ENCODE data around the gene HMHB1.

HMHB1 gene

DNA sequence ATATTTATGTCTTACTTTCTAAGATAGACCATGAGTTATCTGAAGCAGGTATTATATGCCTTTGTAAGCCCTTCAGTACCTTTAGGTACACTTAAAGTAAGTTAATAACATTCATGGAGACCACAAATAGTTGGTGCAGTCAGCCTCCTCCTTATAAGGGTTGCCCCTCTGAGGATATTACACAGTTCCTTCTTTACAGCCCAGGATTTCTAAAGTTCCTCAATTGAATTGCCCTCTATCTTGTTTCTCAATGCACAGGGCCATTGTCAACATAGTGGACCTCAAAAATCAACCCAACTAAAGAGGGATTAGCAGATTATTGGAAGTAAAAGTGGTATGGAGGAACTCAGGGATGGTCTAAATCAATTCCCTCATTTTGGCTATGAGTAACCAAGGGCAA, 50.3 kb downstream of the HMHB1 start:
- H3K4me3 ChIP-seq (ENCODE audit: low read depth, low read length): no peak overlapping the region
- TF ChIP-seq, protein P1, sequence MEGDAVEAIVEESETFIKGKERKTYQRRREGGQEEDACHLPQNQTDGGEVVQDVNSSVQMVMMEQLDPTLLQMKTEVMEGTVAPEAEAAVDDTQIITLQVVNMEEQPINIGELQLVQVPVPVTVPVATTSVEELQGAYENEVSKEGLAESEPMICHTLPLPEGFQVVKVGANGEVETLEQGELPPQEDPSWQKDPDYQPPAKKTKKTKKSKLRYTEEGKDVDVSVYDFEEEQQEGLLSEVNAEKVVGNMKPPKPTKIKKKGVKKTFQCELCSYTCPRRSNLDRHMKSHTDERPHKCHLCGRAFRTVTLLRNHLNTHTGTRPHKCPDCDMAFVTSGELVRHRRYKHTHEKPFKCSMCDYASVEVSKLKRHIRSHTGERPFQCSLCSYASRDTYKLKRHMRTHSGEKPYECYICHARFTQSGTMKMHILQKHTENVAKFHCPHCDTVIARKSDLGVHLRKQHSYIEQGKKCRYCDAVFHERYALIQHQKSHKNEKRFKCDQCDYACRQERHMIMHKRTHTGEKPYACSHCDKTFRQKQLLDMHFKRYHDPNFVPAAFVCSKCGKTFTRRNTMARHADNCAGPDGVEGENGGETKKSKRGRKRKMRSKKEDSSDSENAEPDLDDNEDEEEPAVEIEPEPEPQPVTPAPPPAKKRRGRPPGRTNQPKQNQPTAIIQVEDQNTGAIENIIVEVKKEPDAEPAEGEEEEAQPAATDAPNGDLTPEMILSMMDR (IDR thresholded peaks at IDR 0.05; ENCODE audit: borderline replicate concordance, insufficient read depth, low read depth, low read length): no peak

DNA sequence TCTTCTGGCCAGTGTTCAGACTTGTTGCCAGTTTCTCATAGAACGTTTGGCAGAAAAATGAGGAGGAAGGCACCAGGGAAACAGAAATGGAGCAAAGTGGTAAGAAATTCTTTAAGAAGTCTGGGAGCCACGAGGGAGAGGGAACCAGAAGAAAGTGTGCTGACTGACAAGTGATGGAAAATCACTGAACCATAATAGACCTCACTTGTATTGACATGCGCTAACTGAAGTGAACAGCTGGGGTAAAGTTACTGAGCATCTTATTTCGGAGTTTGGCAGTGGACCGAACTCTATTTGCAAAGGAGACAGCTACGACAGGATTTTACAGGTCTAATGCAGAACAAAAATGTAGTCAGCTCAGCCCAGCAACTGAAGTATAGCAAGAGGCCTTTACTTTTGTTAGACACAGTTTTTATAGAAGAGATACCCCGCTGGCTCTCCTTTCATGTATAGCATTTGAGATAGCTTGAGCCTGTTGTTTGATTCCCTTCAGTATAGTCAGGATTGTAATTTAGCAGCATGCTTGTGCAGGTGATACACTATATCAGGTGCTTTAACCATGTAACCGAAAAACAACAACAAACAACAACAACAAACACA, 53.6 kb downstream of the HMHB1 start:
- TF ChIP-seq, protein P1 (IDR thresholded peaks at IDR 0.05; ENCODE audit: borderline replicate concordance, insufficient read depth, low read depth, low read length): no peak
- H3K4me3 ChIP-seq (ENCODE audit: low read depth, low read length): no peak overlapping the region
